GM03348 (cell line): Measurements from ENCODE around the gene NTRK2.
A peak's percentile ranks its signal among the peaks of the same experiment; 100 is the strongest.

ENCODE experiments used
- DNase-seq: peaks from one replicate; pipeline ENCODE4 v3.0.0; 2012; ENCODE audit warnings: low spot score

The NTRK2 gene

GRCh38 chr9:84939774-84940173, 270.2 kb downstream of the NTRK2 start:
- DNase-seq = no peak

- DNase-seq = peak; percentile 11
These were observed 270.8 kb downstream of the NTRK2 start for GRCh38 chr9:84940294-84940693.

GRCh38 chr9:84941792-84942191, 272.3 kb downstream of the NTRK2 start:
- DNase-seq = no peak

- no peak for DNase-seq
These were observed 274.0 kb downstream of the NTRK2 start for GRCh38 chr9:84943482-84944050.

GRCh38 chr9:84945878-84946538, 276.5 kb downstream of the NTRK2 start:
- peak; percentile 19 for DNase-seq

GRCh38 chr9:84947412-84947972, 278.0 kb downstream of the NTRK2 start:
- DNase-seq = no peak

GRCh38 chr9:84949258-84949657, 279.7 kb downstream of the NTRK2 start:
- DNase-seq = no peak

- DNase-seq = no peak
These were observed 280.4 kb downstream of the NTRK2 start for GRCh38 chr9:84949971-84950370.

GRCh38 chr9:84950879-84951811, 281.6 kb downstream of the NTRK2 start:
- no peak for DNase-seq

GRCh38 chr9:84953252-84953773, 283.8 kb downstream of the NTRK2 start:
- no peak for DNase-seq

GRCh38 chr9:84953797-84954705, 284.5 kb downstream of the NTRK2 start:
- peak; percentile 80 for DNase-seq

- DNase-seq = no peak
These were observed 285.6 kb downstream of the NTRK2 start for GRCh38 chr9:84955155-84955554.

GRCh38 chr9:84955971-84956370, 286.4 kb downstream of the NTRK2 start:
- DNase-seq = no peak

- DNase-seq = no peak
These were observed 289.8 kb downstream of the NTRK2 start for GRCh38 chr9:84959339-84959738.

- no peak for DNase-seq
These were observed 297.6 kb downstream of the NTRK2 start for GRCh38 chr9:84966876-84967830.

- DNase-seq = no peak
These were observed 299.6 kb downstream of the NTRK2 start for GRCh38 chr9:84969084-84969483.

GRCh38 chr9:84969736-84970135, 300.2 kb downstream of the NTRK2 start:
- no peak for DNase-seq

- no peak for DNase-seq
These were observed 300.9 kb downstream of the NTRK2 start for GRCh38 chr9:84970432-84970831.

- no peak for DNase-seq
These were observed 302.0 kb downstream of the NTRK2 start for GRCh38 chr9:84971571-84971970.

- DNase-seq = no peak
These were observed 304.7 kb downstream of the NTRK2 start for GRCh38 chr9:84974258-84974657.
